SH-SY5Y (cell line): ENCODE results near the gene PELI1.

Source experiments
- GATA2 ChIP-seq: IDR thresholded peaks from 2 replicates; pipeline ENCODE4 v1.6.1; 2011; ENCODE audit warnings: mild to moderate bottlenecking, low read depth, low read length
- GATA3 ChIP-seq: IDR thresholded peaks from 2 replicates; pipeline ENCODE4 v1.6.1; 2011; ENCODE audit warnings: low read depth, mild to moderate bottlenecking, low read length, moderate library complexity

- no peak for TF ChIP-seq GATA2
- TF ChIP-seq GATA3, result no peak
Observed at GRCh38 chr2:64112016-64112415, 32.2 kb downstream of the PELI1 start.
